GM23248 (cell line): ENCODE data around the gene SFTPB.

Experiments used
- EZH2 ChIP-seq: fragments of 200-600 bp; sonication (generic); IDR thresholded peaks from 2 replicates; pipeline ENCODE4 v1.6.1; 2018; ENCODE audit warnings: antibody characterized with exemption, mild to moderate bottlenecking; ENCODE audit not compliant: insufficient read depth, poor library complexity, severe bottlenecking
- EZH2phosphoT487 ChIP-seq: fragments of 200-600 bp; sonication (generic); IDR thresholded peaks from 2 replicates; pipeline ENCODE4 v1.6.1; 2018; ENCODE audit warnings: antibody characterized with exemption, moderate library complexity, mild to moderate bottlenecking, low read depth; ENCODE audit not compliant: insufficient read depth

GRCh38 chr2:85684380-85684779 is 16.4 kb upstream of the SFTPB start:
- no peak for TF ChIP-seq EZH2
- no peak for TF ChIP-seq EZH2phosphoT487
